Hepatocyte (in vitro differentiated cells): Measurements from ENCODE around the gene KRTAP2-1. TPM values are rescaled to one million over a fixed set of nuclear protein-coding genes. Genes with fewer than 3 reads are reported as not detected.

ENCODE experiments used
- DNase-seq: peaks from one replicate; pipeline ENCODE4 v3.0.0-alpha.2; 2016; ENCODE audit warnings: low spot score
- H2AFZ ChIP-seq: fragments of 200-600 bp; sonication (generic); 2 replicates; pipeline ENCODE4 v1.6.0; 2016; ENCODE audit warnings: antibody characterized with exemption, mild to moderate bottlenecking
- H3K27ac ChIP-seq: fragments of 200-600 bp; sonication (generic); 2 replicates; pipeline ENCODE4 v1.5.1; 2016; ENCODE audit warnings: mild to moderate bottlenecking
- H3K27me3 ChIP-seq: fragments of 200-600 bp; sonication (generic); 2 replicates; pipeline ENCODE4 v1.6.1; 2016
- H3K36me3 ChIP-seq: fragments of 200-600 bp; sonication (generic); replicated peaks from 2 replicates; pipeline ENCODE4 v1.5.1; 2016; ENCODE audit warnings: low read depth; ENCODE audit not compliant: insufficient read depth
- H3K4me1 ChIP-seq: fragments of 200-600 bp; sonication (generic); 2 replicates; pipeline ENCODE4 v1.5.1; 2016; ENCODE audit warnings: mild to moderate bottlenecking, moderate library complexity; ENCODE audit not compliant: insufficient read depth
- H3K4me2 ChIP-seq: fragments of 200-600 bp; sonication (generic); 2 replicates; pipeline ENCODE4 v1.6.0; 2016
- H3K4me3 ChIP-seq: fragments of 200-600 bp; sonication (generic); 2 replicates; pipeline ENCODE4 v1.5.1; 2016; ENCODE audit warnings: mild to moderate bottlenecking
- H3K79me2 ChIP-seq: fragments of 200-600 bp; sonication (generic); 2 replicates; pipeline ENCODE4 v1.6.0; 2017; ENCODE audit warnings: mild to moderate bottlenecking
- H3K9me2 ChIP-seq: fragments of 200-600 bp; sonication (generic); replicated peaks from 2 replicates; pipeline ENCODE4 v1.6.0; 2017; ENCODE audit warnings: mild to moderate bottlenecking; ENCODE audit not compliant: insufficient read depth
- H3K9me3 ChIP-seq: fragments of 200-600 bp; sonication (generic); 2 replicates; pipeline ENCODE4 v1.5.1; 2016; ENCODE audit warnings: low read depth, mild to moderate bottlenecking
- H4K20me1 ChIP-seq: fragments of 200-600 bp; sonication (generic); 2 replicates; pipeline ENCODE4 v1.6.0; 2016; ENCODE audit warnings: mild to moderate bottlenecking; ENCODE audit not compliant: insufficient read depth, poor library complexity, severe bottlenecking
- CTCF ChIP-seq: fragments of 200-600 bp; sonication (generic); IDR thresholded peaks from 2 replicates; pipeline ENCODE4 v1.5.1; 2016; ENCODE audit warnings: antibody characterized with exemption, mild to moderate bottlenecking; ENCODE audit not compliant: poor library complexity
- EZH2 ChIP-seq: fragments of 200-600 bp; sonication (generic); IDR thresholded peaks from 2 replicates; pipeline ENCODE4 v1.6.1; 2016; ENCODE audit warnings: antibody characterized with exemption, mild to moderate bottlenecking, borderline replicate concordance
- EZH2phosphoT487 ChIP-seq: fragments of 200-600 bp; sonication (generic); IDR thresholded peaks from one replicate; pipeline ENCODE4 v1.6.1; 2018; ENCODE audit warnings: antibody characterized with exemption, mild to moderate bottlenecking, low read depth, moderate library complexity; ENCODE audit not compliant: unreplicated experiment, severe bottlenecking
- WGBS: methylation state at CpG from one replicate; pipeline ENCODE4 v1.1.6; 2016; ENCODE audit warnings: low lambda C conversion rate; ENCODE audit errors: missing lambda C conversion rate; 5-methylcytosine and 5-hydroxymethylcytosine counted together
- polyA plus RNA-seq: library from polyadenylated mRNA; unstranded; fragments of >200 nt; fragmentation: Nextera tagmentation; extraction: Ambion mirVana; gene quantifications from 2 replicates; pipeline ENCODE4 v1.2.1, GENCODE V29; 2016
- total RNA-seq: library from RNA; depleted of rRNA; stranded (reverse); fragments of >200 nt; gene quantifications from 2 replicates; pipeline ENCODE4 v1.2.3, GENCODE V29; 2014

Gene KRTAP2-1
- total and polyA plus RNA-seq, 2 experiments from 2014 or later, result not detected

DNA sequence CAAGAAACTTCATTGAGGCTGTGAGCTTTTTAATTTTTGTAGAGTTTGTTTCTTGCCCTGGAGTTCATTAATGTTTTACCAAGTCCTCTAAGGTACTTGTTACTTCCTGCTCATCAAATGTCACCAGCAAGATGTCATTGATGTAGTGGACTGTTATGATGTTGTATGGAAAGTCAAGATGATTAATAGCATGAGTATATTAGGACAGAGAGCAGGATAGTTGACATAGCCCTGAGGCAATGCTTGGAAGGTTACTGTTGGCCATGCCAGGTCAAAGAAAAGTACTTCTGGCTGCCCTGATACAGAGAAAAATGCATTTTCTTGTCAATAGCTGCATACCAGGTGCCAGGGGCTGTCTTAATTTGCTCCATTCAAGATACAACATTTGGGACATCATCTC is 26.8 kb downstream of the KRTAP2-1 start:
- no peak overlapping the region for H2AFZ ChIP-seq
- no peaks in the 10 kb centered on the region for H3K79me2 ChIP-seq
- no peak overlapping the region for H3K4me3 ChIP-seq
- no peak for TF ChIP-seq EZH2phosphoT487
- no peak for TF ChIP-seq EZH2
- no peak for TF ChIP-seq CTCF
- no peaks in the 10 kb centered on the region for H3K9me3 ChIP-seq
- H3K36me3 ChIP-seq, result no peaks in the 10 kb centered on the region
- DNase-seq, result no peak
- no peaks in the 10 kb centered on the region for H3K27me3 ChIP-seq
- no peaks in the 10 kb centered on the region for H3K9me2 ChIP-seq
- H4K20me1 ChIP-seq, result no peaks in the 10 kb centered on the region
- H3K4me2 ChIP-seq, result no peak overlapping the region
- H3K27ac ChIP-seq, result no peak overlapping the region
- H3K4me1 ChIP-seq, result no peaks in the 10 kb centered on the region

- Histone ChIP-seq H2AFZ (no peak overlapping the region), H3K9me2 (no peaks in the 10 kb centered on the region), H3K27ac (no peak overlapping the region), H4K20me1 (no peaks in the 10 kb centered on the region), H3K4me3 (no peak overlapping the region), H3K79me2 (no peaks in the 10 kb centered on the region), H3K27me3 (no peaks in the 10 kb centered on the region), H3K9me3 (no peaks in the 10 kb centered on the region), H3K4me2 (no peak overlapping the region), H3K4me1 (no peaks in the 10 kb centered on the region), H3K36me3 (no peaks in the 10 kb centered on the region)
- 92% methylated on average over 3 of the region's 3 CpGs for WGBS
- no peak for DNase-seq
- TF ChIP-seq EZH2, result no peak
- TF ChIP-seq EZH2phosphoT487, result no peak
- TF ChIP-seq CTCF, result no peak
These were observed 27.7 kb downstream of the KRTAP2-1 start for GRCh38 chr17:41019415-41019814.

- H3K79me2 ChIP-seq, result no peaks in the 10 kb centered on the region
- no peak overlapping the region for H2AFZ ChIP-seq
- no peaks in the 10 kb centered on the region for H3K36me3 ChIP-seq
- no peaks in the 10 kb centered on the region for H3K4me1 ChIP-seq
- H3K9me2 ChIP-seq, result no peaks in the 10 kb centered on the region
- no peaks in the 10 kb centered on the region for H3K9me3 ChIP-seq
- WGBS, result 93% methylated on average over 3 of the region's 3 CpGs
- H3K4me3 ChIP-seq, result no peak overlapping the region
- H4K20me1 ChIP-seq, result no peaks in the 10 kb centered on the region
- DNase-seq, result no peak
- no peak overlapping the region for H3K4me2 ChIP-seq
- H3K27ac ChIP-seq, result no peak overlapping the region
- TF ChIP-seq CTCF, result no peak
- no peak for TF ChIP-seq EZH2
- TF ChIP-seq EZH2phosphoT487, result no peak
- H3K27me3 ChIP-seq, result no peaks in the 10 kb centered on the region
These were observed 28.6 kb downstream of the KRTAP2-1 start for GRCh38 chr17:41018541-41018940.

GRCh38 chr17:41016578-41017215 is 30.4 kb downstream of the KRTAP2-1 start:
- H3K4me1 ChIP-seq, result no peaks in the 10 kb centered on the region
- H3K27ac ChIP-seq, result no peak overlapping the region
- no peak overlapping the region for H3K4me3 ChIP-seq
- H3K27me3 ChIP-seq, result no peaks in the 10 kb centered on the region
- no peaks in the 10 kb centered on the region for H3K9me3 ChIP-seq
- H3K79me2 ChIP-seq, result no peaks in the 10 kb centered on the region
- no peak overlapping the region for H2AFZ ChIP-seq
- no peak overlapping the region for H3K4me2 ChIP-seq
- H3K36me3 ChIP-seq, result no peaks in the 10 kb centered on the region
- no peaks in the 10 kb centered on the region for H4K20me1 ChIP-seq
- WGBS, result 84% methylated on average over 13 of the region's 13 CpGs
- TF ChIP-seq EZH2phosphoT487 (no peak), CTCF (no peak), EZH2 (no peak)
- no peaks in the 10 kb centered on the region for H3K9me2 ChIP-seq
- DNase-seq, result no peak
